ENCODE measurements around the gene UCN2. TPM values are rescaled to one million over a fixed set of nuclear protein-coding genes. Genes with fewer than 3 reads are reported as not detected.

Gene UCN2
- total RNA-seq, 2 experiments from 2014 or later: 0.16 TPM; not detected in 1

GRCh38 chr3:48560648-48561018 lies 2.9 kb downstream of the UCN2 start:
- peak overlapping the region; percentile 0 for H3K27ac ChIP-seq (ENCODE audit: low read depth, low read length, poor library complexity, severe bottlenecking)
- BruUV-seq (replicated peaks): no TSS peak
- peaks cover 46% of the 10 kb centered on the region for H3K4me1 ChIP-seq (ENCODE audit: insufficient read depth, low read length, poor library complexity, severe bottlenecking)
- H3K4me2 ChIP-seq (ENCODE audit: low read length): peak overlapping the region; percentile 35; the same call in 1 of the 2 replicates
- intact Hi-C loops (cut with micrococcal nuclease; ENCODE audit: unreplicated experiment): loop anchor here (5.0 kb wide), 1 partner anchor 102 kb away; the partner anchor contains the start of gene CELSR3
- peak overlapping the region; percentile 22; the same call in 1 of the 2 replicates for H2AFZ ChIP-seq (ENCODE audit: low read length)
- no peaks in the 10 kb centered on the region for H3K79me2 ChIP-seq (ENCODE audit: insufficient read depth, low read depth, low read length)
- H3K9me3 ChIP-seq (ENCODE audit: low read length): no peaks in the 10 kb centered on the region
- no peak overlapping the region for H3K4me3 ChIP-seq (ENCODE audit: low read depth, low read length, poor library complexity, severe bottlenecking)
- CTCF ChIA-PET (ENCODE audit: unreplicated experiment): interaction anchor here (0.6 to 0.8 kb wide), 2 partner anchors 29 to 88 kb away, joined by 3 to 4 read pairs; no protein-coding TSS in a partner anchor
- DNase-seq (ENCODE audit: low spot score): no peak
- H4K20me1 ChIP-seq (ENCODE audit: insufficient read depth, low read length): no peaks in the 10 kb centered on the region
- H3K9me2 ChIP-seq (ENCODE audit: insufficient read depth, low read length): no peaks in the 10 kb centered on the region
- no peaks in the 10 kb centered on the region for H3K36me3 ChIP-seq (ENCODE audit: insufficient read depth, low read length)
- POLR2A ChIA-PET: no interaction called here
- no peak for TF ChIP-seq EZH2phosphoT487 (IDR thresholded peaks at IDR 0.05; ENCODE audit: borderline replicate concordance, low read depth, low read length)
- TF ChIP-seq CTCF (conservative IDR thresholded peaks at IDR 0.05; ENCODE audit: low read length): no peak

DNA sequence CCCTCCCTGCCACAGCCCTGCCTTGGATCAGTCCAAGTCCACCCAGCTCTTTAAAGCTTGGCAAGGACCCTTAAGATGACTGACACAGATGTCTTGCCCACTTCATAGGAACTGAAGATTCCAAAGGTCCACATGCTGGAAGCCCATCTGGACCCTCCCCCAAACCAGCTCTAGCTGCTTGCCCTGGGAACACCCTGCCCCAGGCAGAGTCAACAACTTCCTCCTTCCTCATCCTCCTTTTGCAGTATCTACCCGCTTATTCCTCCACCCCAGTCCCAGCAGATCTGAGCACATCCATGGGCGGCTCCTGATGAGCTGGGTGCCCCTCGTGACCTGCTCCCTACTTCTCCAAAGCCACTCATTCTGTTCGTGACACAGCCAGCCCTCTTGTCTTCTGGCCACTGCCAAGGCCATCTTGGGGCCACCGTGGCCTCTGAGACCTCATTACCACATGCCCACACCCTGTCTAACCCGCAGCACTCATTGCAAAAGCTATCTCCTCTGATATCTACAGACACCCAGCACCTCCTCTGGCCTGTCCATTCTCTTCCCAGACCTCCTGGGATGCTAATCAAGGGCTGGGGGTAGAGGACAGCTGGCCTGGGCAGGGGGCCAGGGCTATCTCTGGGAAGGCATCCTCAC lies 5.0 kb downstream of the UCN2 start:
- peaks cover 54% of the 10 kb centered on the region for H3K4me1 ChIP-seq (ENCODE audit: insufficient read depth, low read length, poor library complexity, severe bottlenecking)
- no peaks in the 10 kb centered on the region for H3K9me3 ChIP-seq (ENCODE audit: low read length)
- H3K4me3 ChIP-seq (ENCODE audit: low read depth, low read length, poor library complexity, severe bottlenecking): no peak overlapping the region
- no peak overlapping the region for H3K27ac ChIP-seq (ENCODE audit: low read depth, low read length, poor library complexity, severe bottlenecking)
- no peaks in the 10 kb centered on the region for H3K36me3 ChIP-seq (ENCODE audit: insufficient read depth, low read length)
- no peak for DNase-seq (ENCODE audit: low spot score)
- no peak overlapping the region; the same call in 1 of the 2 replicates for H2AFZ ChIP-seq (ENCODE audit: low read length)
- no peaks in the 10 kb centered on the region for H3K79me2 ChIP-seq (ENCODE audit: insufficient read depth, low read depth, low read length)
- peak overlapping the region; percentile 96; the same call in 1 of the 2 replicates for H3K4me2 ChIP-seq (ENCODE audit: low read length)
- no TSS peak for BruUV-seq (replicated peaks)
- TF ChIP-seq CTCF (conservative IDR thresholded peaks at IDR 0.05; ENCODE audit: low read length): peak; percentile 65
- no peak for TF ChIP-seq EZH2phosphoT487 (IDR thresholded peaks at IDR 0.05; ENCODE audit: borderline replicate concordance, low read depth, low read length)
- H3K9me2 ChIP-seq (ENCODE audit: insufficient read depth, low read length): no peaks in the 10 kb centered on the region
- CTCF ChIA-PET (ENCODE audit: unreplicated experiment): interaction anchor here (0.9 to 2.2 kb wide), 2 partner anchors 77 to 123 kb away, joined by 3 to 10 read pairs; no protein-coding TSS in a partner anchor
- POLR2A ChIA-PET: interaction anchor here (0.5 kb wide), 1 partner anchor 330 kb away, joined by 3 read pairs; no protein-coding TSS in a partner anchor
- no peaks in the 10 kb centered on the region for H4K20me1 ChIP-seq (ENCODE audit: insufficient read depth, low read length)
- intact Hi-C loops (cut with micrococcal nuclease; ENCODE audit: unreplicated experiment): loop anchor here (2.0 kb wide), 1 partner anchor 76 kb away; the partner anchor contains the start of gene SLC26A6

Measured in OCI-LY7 (cell line).